Prostate gland (tissue), 2 donors: Measurements from ENCODE around the gene KIN.
A peak's percentile ranks its signal among the peaks of the same experiment; 100 is the strongest.

Experiments
- CTCF ChIP-seq, 4 experiments: fragments of 200-600 bp in 2 of 4; fragments of 450-650 bp in 2 of 4; sonication (generic) in 2 of 4; IDR thresholded peaks; 1 replicate in 3 of 4; 2 replicates in 1 of 4; pipeline ENCODE4 v1.5.1; 2016 to 2019; ENCODE audit warnings: antibody characterized with exemption in 4 of 4, mild to moderate bottlenecking in 2 of 4, moderate library complexity in 2 of 4
- POLR2A ChIP-seq: fragments of 450-650 bp; IDR thresholded peaks from one replicate; pipeline ENCODE4 v1.6.1; 2016; ENCODE audit warnings: antibody characterized with exemption, mild to moderate bottlenecking

GRCh38 chr10:7787857-7788638, at the start of gene KIN, which contains the start of gene ATP5F1C:
- TF ChIP-seq CTCF (IDR thresholded peaks at IDR 0.05) (peak in 1 of 4 experiments; percentile 15), POLR2A (peak; percentile 80)
